Activated CD4-positive, CD25-positive, alpha-beta regulatory T cell (primary cell): ENCODE results near the gene FBXO44.

ENCODE experiments used
- DNase-seq, 4 experiments: peaks; one replicate each; lab custom pipeline; 2025; lab: John Stamatoyannopoulos, UW

The FBXO44 gene

DNA sequence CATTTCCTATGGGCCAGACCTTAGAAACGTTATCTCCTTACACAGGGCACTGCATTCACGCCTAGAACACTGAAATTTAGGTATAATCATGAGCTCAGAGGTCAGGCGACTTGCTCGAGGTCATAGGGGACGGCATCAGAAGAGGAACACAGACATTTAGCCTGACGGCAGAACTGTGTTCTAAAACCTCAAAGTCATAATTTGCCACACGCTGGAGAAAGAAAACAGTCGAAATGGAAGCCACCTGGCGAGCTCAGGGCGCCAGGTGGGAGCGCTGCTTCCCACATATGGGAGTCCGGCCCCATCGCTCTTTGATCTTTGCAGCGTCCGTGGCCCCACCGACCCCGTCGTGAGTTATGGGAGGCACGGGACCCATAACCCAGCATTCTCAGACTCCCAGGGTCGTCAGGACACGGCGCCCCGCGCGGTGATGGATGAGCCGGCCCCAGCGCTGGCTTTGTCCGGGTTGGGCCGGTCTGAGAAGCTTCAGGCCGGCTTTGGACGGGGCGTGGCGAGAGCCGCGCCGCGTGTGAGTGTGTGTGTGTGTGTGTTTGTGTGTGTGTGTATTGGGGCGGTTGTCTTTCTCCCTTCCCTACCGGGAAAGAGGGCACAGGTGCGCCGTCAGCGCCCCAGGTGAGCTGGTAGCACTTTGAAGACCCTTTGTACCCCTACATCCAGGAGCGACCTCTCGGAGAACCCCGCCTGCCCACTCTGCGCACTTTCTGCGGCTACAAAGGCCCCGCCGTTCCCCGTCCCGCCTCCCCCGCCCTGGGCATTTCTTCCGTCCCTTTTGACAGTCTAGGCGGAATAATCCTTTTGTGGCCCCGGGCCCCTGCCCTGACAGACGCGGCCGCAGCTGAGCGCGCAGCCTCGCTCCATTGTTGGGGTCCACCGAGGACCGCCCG is 36.0 kb downstream of the FBXO44 start:
- no peak for DNase-seq

DNA sequence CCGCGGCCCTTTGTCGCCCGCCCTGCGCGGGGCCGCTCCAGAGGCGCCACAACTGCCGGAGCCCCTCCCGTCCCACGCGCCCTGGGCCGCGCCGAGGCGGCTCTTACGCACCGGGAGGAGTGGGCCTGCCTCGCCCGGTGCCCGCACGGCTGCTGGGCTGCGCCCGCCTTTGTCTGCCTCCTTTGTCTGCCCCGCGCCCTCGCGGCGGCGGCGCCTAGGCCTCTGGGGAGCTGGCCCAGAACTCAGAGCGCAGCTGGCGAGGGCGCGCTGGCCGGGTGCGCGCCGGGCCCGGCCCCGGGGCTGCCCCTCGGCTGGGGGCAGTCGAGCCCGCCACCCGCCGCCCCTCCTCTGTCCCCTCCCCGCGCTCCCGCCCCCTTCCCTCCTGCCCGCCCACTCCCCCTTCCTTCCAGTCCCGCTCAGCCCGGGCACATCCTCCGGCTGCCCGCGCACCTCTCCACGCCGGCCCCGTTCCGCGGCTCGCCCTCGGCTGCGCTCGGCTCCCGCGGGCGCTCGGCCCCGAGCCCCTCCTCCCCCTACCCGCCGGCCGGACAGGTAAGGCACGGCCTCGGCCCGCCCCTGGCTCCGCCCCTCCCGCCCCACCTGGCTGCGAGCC is 36.7 kb downstream of the FBXO44 start, which contains the start of gene DRAXIN:
Gene DRAXIN (plus strand): TSS at position 409 of the 613 bp plus-strand sequence. CDS start 14,549 bp downstream, outside the sequence.
- no peak for DNase-seq

DNA sequence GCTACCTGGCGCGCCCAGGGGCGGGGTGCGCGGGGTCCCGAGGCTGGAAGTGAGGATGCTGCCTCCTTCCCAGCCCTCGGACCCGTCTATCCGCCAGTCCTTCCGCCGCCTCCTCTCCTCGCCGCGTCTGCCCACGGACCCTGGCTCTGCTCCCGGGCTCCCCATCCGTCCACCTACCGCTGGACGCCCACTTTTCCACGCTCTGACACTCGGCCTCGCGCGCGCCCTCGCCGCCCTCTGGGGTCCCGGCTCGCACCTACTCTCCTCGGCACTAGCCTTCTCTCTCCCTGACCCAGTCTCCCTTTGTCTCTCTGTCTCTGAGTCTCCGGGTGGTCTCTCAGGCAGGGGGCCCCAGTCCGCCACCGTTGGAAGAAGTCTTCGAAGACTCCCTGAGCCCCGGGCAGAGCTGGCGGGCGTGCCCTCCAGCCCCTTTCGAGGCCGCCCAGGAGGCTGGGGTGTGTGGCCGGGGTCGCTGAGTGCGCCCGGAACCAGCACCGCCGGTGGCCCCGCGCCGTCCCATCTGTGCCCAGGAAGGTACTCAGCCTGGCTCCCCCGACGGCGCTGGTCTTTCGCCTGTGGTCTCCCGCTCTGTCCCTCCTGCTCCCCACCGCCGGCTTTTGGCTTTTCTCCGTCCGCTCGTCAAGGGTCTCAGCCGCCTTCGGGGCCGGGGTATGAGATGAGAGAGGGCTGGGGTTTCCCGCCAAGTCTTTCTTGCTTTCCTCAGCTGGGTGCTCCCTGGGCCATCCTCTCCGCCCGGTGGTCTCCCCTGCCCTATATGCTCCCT is 37.4 kb downstream of the FBXO44 start:
- DNase-seq, result no peak

DNA sequence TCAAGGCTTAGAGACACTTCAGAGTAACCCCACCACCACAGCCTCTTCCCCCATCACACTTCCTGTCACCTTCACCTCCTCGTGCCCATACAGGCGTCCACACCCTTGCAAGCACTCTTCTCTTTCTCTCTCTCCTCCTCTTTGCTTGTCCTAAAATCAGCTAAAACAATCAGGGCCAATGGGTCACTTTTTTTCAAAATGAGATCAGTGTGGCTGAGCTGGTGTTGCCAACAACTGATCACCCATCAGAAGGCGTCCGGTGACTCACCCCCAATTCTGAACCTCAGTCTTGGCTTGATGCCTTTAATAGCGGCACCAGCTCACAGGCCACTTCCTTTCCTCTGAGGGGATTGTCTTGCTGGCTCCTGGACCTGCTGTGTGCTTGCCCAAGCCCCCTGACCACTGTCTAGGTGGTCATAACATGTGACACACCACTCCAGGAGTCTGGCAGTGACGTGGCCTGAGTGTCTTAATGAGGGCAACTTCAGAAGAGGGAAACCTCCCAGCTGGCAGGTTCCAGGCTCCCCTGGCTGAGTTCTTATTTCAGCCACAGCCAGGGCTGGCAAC is 38.4 kb downstream of the FBXO44 start:
- DNase-seq, result peak in 1 of 4 experiments; percentile 15

DNA sequence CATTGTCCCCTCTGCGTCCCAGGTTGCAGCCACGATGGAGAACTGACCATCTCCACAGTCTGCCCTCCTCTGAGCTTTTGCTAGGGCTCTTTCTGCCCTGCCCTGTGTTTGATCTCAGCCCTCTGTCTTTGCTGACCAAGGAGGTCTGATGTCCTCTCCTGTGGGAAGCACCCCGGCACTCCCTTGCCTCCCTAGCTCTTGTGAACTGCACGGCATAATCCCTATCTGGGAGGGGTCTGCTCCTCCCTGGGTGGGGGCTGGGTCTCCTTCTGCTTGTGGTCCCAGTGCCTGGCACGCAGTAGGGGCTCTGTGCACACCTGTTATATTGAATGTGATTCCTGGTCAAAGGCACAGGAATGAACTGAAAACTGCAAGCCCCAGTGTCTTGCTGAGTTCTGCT is 39.2 kb downstream of the FBXO44 start:
- DNase-seq, result no peak

DNA sequence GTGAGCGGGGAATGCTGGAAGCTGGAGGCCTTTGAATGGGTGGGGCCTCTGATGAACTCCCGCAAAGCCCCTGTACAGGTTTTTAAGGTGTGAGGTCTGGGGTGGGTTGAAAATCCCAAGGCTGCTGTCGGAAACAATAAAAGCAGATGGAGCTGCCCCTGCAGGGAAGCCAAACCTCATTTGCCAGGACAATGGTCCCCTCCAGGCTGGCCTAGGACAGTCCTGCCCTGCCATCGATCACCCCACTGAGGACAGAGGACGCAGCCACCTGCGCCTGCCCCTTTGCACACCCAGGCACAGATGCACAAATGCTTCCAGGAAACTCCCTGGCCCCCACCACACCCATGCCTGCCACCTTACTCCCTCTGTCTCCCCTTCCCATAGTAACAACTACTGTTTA is 41.2 kb downstream of the FBXO44 start:
- no peak for DNase-seq

DNA sequence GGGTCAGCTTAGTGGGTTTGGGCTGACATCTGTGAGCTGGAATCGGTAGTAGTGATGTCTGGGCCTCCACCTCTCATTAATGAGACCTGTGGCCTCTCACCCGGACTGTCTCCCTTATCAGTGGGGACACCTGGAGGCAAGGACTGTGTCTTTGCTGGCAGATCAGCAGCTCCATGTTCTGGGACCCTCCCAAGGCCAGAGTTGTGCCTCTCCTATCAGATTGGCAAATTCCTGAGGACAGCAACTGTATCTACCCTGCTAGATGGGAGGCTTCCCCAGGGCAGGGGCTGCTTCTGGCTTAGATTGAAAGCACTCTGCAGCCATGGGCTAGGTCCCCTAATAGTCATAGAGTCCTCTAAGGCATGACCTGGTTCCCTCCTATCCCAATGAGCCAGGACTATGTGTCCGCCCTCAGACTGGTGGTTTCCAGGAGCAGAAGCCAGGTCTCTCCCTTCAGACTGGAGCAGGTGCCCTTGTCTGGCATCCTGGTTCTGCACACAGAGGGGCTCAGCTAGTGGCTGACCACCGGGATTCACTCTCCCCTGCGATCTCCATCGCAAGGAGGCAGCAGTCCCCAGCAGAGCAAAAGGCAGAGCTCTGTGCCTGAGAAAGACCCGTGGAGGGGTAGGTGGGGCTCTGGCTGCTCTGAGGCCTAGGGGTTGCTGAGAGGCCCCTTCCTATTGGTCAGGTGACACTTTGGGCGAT is 42.7 kb downstream of the FBXO44 start:
- DNase-seq, result no peak

DNA sequence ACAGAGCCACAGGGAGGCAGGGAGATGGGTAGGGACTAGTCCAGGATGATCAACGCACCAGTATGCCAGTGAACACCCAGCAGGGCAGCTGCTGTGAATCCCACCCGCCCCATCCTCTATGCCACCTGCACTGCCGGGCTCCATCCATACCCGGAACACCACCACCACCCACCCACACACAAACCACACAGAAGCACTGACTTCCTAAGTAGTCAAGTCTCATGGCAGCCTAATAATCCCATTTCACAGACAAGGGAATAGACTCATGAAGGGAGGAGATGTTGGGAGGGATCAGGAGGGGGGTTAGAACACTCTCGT is 43.2 kb downstream of the FBXO44 start:
- no peak for DNase-seq

DNA sequence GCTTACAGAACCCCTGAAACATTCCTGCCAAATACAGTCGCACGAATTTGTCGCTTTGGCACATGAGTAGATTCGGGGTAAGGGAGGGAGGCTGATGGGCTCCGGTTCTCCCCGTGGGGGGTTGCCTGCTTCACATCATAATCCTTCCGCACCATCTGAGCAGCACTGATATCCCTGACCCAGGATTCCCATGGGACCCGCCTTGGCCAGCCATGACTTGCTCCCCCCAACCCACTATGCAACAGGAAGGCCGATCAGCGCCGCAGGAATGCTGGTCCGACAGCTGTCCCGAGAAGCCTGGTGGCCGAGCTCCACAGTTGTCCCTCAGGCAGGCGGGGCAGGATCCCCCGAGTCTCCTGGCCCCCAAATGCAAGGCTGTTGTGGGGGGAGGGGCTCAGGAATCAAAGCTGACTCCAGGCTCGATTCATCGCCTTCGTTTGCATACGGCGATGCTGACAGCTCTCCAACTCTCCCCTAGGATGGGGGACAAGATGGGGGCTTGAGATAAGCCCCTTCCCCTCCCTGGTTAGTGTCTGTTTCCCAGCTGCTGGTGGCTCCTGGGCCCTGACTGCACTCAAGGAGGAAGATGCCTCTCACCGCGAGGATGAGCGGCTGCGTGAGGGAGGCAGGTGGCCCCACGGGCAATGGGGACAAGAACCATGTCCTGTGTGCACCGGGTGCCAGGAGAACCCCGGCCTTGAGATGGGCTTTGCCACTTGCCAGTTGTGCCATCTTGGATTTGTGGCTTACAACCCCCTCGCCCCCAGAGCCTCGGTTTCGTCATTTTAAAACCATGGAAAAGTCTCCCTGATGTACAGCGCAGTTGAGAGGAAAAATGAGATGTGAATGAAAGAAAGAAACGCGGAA is 46.2 kb downstream of the FBXO44 start:
- DNase-seq, result no peak

DNA sequence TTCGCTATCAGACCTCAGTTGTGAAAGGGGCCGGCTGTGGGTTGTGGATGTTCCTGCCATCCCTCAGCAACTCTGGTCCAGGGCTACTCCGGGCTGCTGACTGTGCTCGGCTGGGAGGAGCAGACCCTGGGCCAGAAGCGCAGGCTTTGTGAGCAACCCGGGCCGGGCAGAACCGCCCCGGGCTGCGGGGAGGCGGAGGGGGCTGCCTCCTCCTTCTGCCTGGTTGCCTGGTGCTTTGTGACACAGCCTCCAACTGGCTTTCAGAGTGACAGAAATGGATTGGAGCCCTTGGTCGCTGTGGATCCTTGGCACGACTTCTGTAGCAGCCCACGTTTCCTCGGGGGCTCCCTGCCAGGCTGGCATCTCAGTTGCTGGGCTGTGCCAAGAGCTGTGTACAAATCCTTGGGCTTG is 46.9 kb downstream of the FBXO44 start:
- DNase-seq, result no peak

DNA sequence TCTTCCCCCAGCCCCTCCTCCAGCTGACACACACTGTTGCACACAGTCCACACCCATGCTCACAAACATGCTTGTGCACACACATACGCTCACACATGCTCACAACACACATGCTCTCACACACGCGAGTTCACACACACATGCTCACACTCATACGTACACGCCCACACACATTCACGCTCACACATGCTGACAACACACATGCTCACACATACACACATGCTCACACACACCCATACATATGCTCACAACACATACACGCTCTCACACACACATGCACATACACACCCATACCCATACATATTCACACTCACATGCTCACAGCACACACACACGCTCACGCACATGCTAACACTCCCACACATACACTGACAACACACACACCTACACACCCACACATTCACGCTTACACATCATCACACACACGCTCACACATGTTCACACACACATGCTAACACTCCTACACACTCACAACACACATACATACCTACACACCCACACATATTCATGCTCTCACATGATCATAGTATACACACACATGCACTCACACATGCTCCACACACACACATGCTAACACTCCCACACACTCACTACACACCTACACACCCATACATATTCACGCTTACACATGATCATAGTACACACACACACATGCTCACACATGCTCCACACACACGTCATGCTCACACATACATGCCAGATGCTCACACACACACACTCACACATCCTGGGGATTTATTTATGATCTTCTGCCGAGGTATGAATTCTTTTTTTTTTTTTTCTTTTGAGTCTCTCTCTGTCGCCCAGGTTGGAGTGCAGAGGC is 47.5 kb downstream of the FBXO44 start:
- DNase-seq, result no peak

DNA sequence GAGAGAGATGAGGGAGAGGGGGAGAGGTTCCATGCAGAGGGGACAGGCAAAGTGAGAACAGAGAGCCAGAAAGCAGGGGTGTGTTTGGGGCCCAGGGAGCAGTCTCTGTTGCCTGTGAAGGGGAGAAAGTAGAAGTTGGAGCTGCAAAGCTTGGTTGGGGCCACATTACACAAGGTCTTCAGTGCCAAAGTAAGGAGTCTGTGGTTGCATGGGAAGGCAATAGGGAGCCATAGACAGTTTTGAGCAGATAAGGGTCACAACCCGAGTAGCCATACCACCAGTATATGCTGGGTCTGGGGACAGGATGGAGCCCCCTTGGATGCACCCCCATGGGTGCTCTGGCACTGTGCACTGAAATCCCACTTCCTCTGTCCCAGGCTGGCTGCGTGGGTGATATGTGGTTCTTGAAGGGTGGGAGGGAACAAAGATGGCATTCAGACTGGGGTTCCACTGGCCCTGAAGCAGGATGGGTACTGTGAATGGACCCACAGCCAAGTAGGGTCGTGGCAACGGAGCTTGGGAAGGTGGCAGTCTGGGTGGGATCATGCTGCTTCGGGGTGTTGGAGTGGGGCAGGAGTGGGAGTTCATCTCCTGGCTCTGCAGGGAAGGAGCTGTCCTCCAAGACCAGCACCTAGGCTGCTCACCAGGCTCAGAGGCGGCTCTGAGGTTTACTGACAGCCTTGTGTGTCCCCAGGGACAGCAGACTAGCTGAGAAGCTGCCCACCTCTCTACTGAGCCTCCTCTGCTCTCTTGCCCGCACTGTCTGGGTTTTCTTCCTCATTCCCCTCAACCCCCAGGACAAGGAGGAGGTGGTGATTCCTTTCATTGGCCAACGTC is 48.9 kb downstream of the FBXO44 start:
- DNase-seq, result no peak

DNA sequence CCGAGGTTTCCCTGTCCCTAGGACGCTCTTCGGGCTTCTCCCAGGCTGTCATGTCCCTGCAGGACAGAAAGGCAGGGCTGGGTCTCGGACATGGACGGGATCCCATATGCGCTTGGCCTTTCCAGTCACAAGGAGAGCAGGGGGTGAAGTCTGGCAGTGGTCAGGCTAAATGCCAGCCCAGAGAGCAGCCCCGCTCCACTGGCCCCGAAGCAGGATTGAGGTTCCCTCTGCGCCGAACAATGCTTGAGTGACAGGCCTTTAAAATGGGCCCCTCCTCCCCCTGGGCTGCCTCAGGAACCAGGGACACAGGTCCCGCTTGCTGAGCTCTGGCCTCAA is 49.5 kb downstream of the FBXO44 start:
- no peak for DNase-seq

DNA sequence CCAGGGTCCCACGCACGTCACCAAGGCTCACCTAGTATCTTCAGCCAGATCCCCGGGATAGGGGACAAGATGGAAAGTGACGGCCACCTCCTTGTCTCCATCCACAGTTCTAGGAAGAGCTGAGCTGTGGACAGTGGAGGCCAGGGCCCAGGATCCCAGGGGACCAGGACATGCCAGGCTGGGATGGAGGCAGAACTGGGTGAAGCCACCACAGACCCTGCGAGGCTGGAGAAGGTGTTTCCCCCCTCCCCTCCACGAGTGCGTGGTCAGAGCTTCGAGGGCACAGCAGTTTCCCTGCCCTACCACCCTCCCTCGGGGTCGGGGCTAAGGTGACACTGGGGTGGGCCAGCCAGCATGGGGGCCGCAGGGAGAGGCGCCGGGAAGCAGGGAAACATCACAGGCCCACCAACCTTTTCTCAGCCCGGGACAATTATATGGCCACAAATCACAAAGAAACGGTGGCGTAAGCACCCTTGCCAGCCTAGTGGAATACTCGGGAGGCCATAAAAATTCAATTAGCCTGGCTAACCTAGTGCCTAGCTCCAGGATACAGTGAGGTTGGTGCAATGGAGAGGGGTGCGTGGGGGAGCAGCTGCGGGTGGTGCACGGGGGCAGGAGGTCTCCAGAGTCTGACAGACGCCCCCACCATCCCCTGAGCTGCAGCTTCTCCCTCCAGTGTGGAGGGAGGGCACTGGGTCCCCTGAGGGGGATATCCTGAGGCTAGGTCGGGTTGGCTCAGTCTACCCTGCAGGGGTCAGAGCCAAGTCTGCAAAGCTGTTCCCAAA is 50.2 kb downstream of the FBXO44 start:
- DNase-seq, result no peak

DNA sequence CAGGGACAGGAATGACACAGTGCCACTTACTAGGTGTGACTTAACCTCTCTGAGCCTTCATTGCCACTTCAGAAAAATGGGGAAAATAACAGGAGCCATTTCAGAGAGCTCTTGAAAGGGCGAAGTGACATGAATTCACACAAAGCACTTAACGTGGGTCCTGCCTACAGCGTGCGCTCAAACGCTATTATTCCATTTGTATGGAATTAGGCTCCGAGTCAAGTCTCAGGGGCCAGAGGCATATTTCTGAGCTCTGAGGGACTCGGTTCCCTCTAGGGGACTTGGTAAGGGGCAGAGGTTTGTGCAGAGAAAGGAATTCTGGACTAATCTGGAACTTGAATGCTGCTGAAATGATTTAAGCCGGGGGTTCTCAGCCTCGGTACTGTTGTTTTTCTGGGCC is 50.9 kb downstream of the FBXO44 start:
- DNase-seq, result no peak

DNA sequence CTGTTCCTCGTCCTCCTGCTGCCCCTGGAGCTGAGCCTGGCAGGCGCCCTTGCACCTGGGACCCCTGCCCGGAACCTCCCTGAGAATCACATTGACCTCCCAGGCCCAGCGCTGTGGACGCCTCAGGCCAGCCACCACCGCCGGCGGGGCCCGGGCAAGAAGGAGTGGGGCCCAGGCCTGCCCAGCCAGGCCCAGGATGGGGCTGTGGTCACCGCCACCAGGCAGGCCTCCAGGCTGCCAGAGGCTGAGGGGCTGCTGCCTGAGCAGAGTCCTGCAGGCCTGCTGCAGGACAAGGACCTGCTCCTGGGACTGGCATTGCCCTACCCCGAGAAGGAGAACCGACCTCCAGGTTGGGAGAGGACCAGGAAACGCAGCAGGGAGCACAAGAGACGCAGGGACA is 51.6 kb downstream of the FBXO44 start:
- no peak for DNase-seq

DNA sequence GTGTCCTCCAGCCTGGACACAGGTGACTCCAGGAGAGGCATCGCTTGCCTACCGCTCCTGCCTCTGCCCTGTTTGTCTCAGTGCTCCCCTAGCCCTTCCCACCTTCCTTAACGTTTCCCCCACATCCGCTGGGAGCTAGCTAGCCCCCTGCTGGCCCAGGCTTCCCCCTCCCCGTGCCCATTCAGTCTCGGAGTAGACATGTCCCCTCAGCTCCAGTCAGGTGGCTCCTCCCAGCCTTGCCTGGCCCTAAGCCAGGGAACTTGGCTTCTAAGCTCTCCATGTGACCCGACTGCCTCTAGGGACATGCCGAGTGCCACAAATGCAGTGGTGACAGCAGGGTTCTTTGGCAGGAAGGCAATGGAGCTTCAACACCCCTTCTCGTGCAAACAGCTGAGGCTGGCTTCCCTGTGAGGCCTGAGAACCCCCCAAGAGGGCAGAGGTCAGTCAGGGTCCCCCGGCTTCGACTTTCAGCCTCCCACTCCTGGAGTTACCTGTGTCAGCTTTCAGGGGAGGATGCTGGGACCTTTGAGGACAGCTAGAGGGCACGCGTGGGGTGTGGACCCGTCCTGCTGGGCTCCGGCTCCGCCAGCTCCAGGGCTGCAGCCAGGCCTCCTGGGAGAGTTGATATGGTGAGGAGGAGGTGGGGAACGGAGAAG is 53.1 kb downstream of the FBXO44 start:
- DNase-seq, result no peak
